ENCODE measurements around the gene CHST13. TPM values are rescaled to one million over a fixed set of nuclear protein-coding genes. Genes with fewer than 3 reads are reported as not detected.

Gene CHST13
- total RNA-seq, 4 donors from 2014 or later, result 0.32 TPM; not detected in 3

Other genes starting within 250 kb of the CHST13 start
- gene KLF15, start 166.7 kb upstream of the CHST13 start, total RNA-seq, result 10 to 100 TPM in 3 of 4 donors, 1 to 10 TPM in 1; 9.6 to 31.3 (median 19.2) TPM
- gene CFAP100, start 129.2 kb upstream of the CHST13 start, total RNA-seq, result not detected
- gene ZXDC, start 48.3 kb upstream of the CHST13 start, total RNA-seq, result 10 to 100 TPM; 37.5 to 62.0 (median 52.3) TPM
- gene UROC1, start 6.4 kb upstream of the CHST13 start, total RNA-seq, result not detected
- gene C3orf22, start 34.8 kb downstream of the CHST13 start, total RNA-seq, result not detected
- gene TXNRD3, start 131.0 kb downstream of the CHST13 start, total RNA-seq, result 10 to 100 TPM in 1 of 4 donors, 1 to 10 TPM in 3; 6.8 to 12.1 (median 9.2) TPM
- gene CHCHD6, start 180.1 kb downstream of the CHST13 start, total RNA-seq, result 10 to 100 TPM; 15.6 to 25.8 (median 21.2) TPM

All from lower leg skin (tissue), 4 donors.